Amniotic stem cell (primary cell): ENCODE data around the gene DOCK4.

ENCODE experiments used
- DNase-seq: peaks from one replicate; lab custom pipeline; 2025; lab: John Stamatoyannopoulos, UW

DOCK4 gene

GRCh38 chr7:111728635-111728995 is 477.6 kb downstream of the DOCK4 start:
- no peak for DNase-seq

- no peak for DNase-seq
These were observed 478.1 kb downstream of the DOCK4 start for GRCh38 chr7:111727905-111728634.

GRCh38 chr7:111718886-111719285 is 487.3 kb downstream of the DOCK4 start:
- no peak for DNase-seq

- DNase-seq = no peak
These were observed 494.7 kb downstream of the DOCK4 start for GRCh38 chr7:111711426-111712065.

- DNase-seq = no peak
These were observed 495.3 kb downstream of the DOCK4 start for GRCh38 chr7:111710839-111711380.

- DNase-seq = no peak
These were observed 498.1 kb downstream of the DOCK4 start for GRCh38 chr7:111708072-111708471.

- DNase-seq = no peak
These were observed 500.4 kb downstream of the DOCK4 start for GRCh38 chr7:111705807-111706206.

- DNase-seq = no peak
These were observed 508.4 kb downstream of the DOCK4 start for GRCh38 chr7:111697771-111698170.

- DNase-seq = no peak
These were observed 511.8 kb downstream of the DOCK4 start for GRCh38 chr7:111694376-111694775.

- DNase-seq = no peak
These were observed 515.7 kb downstream of the DOCK4 start for GRCh38 chr7:111690364-111691111.

GRCh38 chr7:111685349-111685748 is 520.9 kb downstream of the DOCK4 start:
- no peak for DNase-seq

- DNase-seq = no peak
These were observed 523.4 kb downstream of the DOCK4 start for GRCh38 chr7:111682588-111683340.

- no peak for DNase-seq
These were observed 525.0 kb downstream of the DOCK4 start for GRCh38 chr7:111681242-111681641.

GRCh38 chr7:111678986-111679385 is 527.2 kb downstream of the DOCK4 start:
- DNase-seq = no peak

GRCh38 chr7:111678281-111678680 is 527.9 kb downstream of the DOCK4 start:
- no peak for DNase-seq

- DNase-seq = no peak
These were observed 528.4 kb downstream of the DOCK4 start for GRCh38 chr7:111677848-111678247.

- DNase-seq = no peak
These were observed 529.4 kb downstream of the DOCK4 start for GRCh38 chr7:111676811-111677210.
